Naive thymus-derived CD4-positive, alpha-beta T cell (primary cell): Measurements from ENCODE around the gene SMIM35. TPM values are rescaled to one million over a fixed set of nuclear protein-coding genes. Genes with fewer than 3 reads are reported as not detected.

ENCODE experiments used
- ATAC-seq: fragments of 150-1000 bp; cut with Tn5 transposase; 2 replicates; pipeline ENCODE4 v1.10.0; 2021; ENCODE audit warnings: mild to moderate bottlenecking, moderate library complexity
- CTCF ChIA-PET: fragments of 350-600 bp; sonication (Branson Sonifier 250); formaldehyde crosslinking; loops from one replicate; lab custom pipeline; 2021; ENCODE audit warnings: antibody characterized with exemption; lab: Charles Lee
- POLR2A ChIA-PET: fragments of 350-600 bp; sonication (Branson Sonifier 250); formaldehyde crosslinking; loops from one replicate; lab custom pipeline; 2021; ENCODE audit warnings: antibody characterized with exemption, inconsistent platforms; lab: Charles Lee
- DNase-seq, 9 donors: peaks; one replicate each; pipeline versions ENCODE4 v3.0.0 to v3.0.0-alpha.2; 2020 to 2022; ENCODE audit warnings: mixed read lengths in 1 of 9
- H3K27ac ChIP-seq: one replicate; pipeline ENCODE4 v1.7.0; 2013; ENCODE audit warnings: mild to moderate bottlenecking, low read depth, low read length, moderate library complexity
- H3K27me3 ChIP-seq, 2 donors: one replicate each; pipeline ENCODE4 v1.7.0; 2013; ENCODE audit warnings: low read length in 2 of 2, mild to moderate bottlenecking in 2 of 2, moderate library complexity in 2 of 2; ENCODE audit not compliant: control insufficient read depth in 2 of 2, insufficient read depth in 2 of 2
- H3K36me3 ChIP-seq, 3 experiments: 1 replicate in 2 of 3; 2 replicates in 1 of 3; pipeline ENCODE4 v1.7.0; 2013; ENCODE audit warnings: low read length in 3 of 3, mild to moderate bottlenecking in 3 of 3, moderate library complexity in 1 of 3; ENCODE audit not compliant: insufficient read depth in 3 of 3, control insufficient read depth in 2 of 3
- H3K4me1 ChIP-seq, 2 donors: one replicate each; pipeline ENCODE4 v1.7.0; 2013; ENCODE audit warnings: low read length in 2 of 2, mild to moderate bottlenecking in 2 of 2, moderate library complexity in 1 of 2; ENCODE audit not compliant: control insufficient read depth in 2 of 2, insufficient read depth in 2 of 2
- H3K4me3 ChIP-seq: 2 replicates; pipeline ENCODE4 v1.7.0; 2013; ENCODE audit warnings: mild to moderate bottlenecking, low read length
- H3K9me3 ChIP-seq, 3 experiments: 1 replicate in 2 of 3; 2 replicates in 1 of 3; pipeline ENCODE4 v1.7.0; 2013; ENCODE audit warnings: low read length in 3 of 3; ENCODE audit not compliant: control insufficient read depth in 2 of 3
- H3K27ac Mint-ChIP-seq, 9 donors: one replicate each; pipeline ENCODE4 v1.8.0; 2020 to 2022; ENCODE audit warnings: mixed read lengths in 9 of 9, mild to moderate bottlenecking in 8 of 9, moderate library complexity in 5 of 9, inconsistent platforms in 2 of 9
- H3K27me3 Mint-ChIP-seq, 5 donors: one replicate each; pipeline ENCODE4 v1.8.0; 2021 to 2022; ENCODE audit warnings: mixed read lengths in 5 of 5, mild to moderate bottlenecking in 1 of 5
- H3K36me3 Mint-ChIP-seq, 5 donors: one replicate each; pipeline ENCODE4 v1.8.0; 2020 to 2022; ENCODE audit warnings: mixed read lengths in 5 of 5, mild to moderate bottlenecking in 3 of 5, inconsistent platforms in 1 of 5
- H3K4me1 Mint-ChIP-seq, 7 donors: one replicate each; pipeline ENCODE4 v1.8.0; 2020 to 2022; ENCODE audit warnings: mixed read lengths in 7 of 7, mild to moderate bottlenecking in 3 of 7, inconsistent platforms in 1 of 7
- H3K4me3 Mint-ChIP-seq, 10 donors: one replicate each; pipeline ENCODE4 v1.8.0; 2020 to 2022; ENCODE audit warnings: mild to moderate bottlenecking in 10 of 10, mixed read lengths in 10 of 10, moderate library complexity in 6 of 10, inconsistent platforms in 2 of 10
- H3K9me3 Mint-ChIP-seq, 11 donors: one replicate each; pipeline ENCODE4 v1.8.0; 2020 to 2022; ENCODE audit warnings: mixed read lengths in 11 of 11, mild to moderate bottlenecking in 4 of 11, inconsistent platforms in 1 of 11, moderate library complexity in 1 of 11
- intact Hi-C, 2 donors: fragments of 100-400 bp; cut with micrococcal nuclease; formaldehyde crosslinking; loops; one replicate each; pipeline ENCODE4 v1.15.1; 2023
- polyA plus RNA-seq, 2 donors: library from polyadenylated mRNA; unstranded; fragments of 300-500 nt; fragmentation: Illumina TruSeq; gene quantifications; one replicate each; pipeline ENCODE4 v1.2.3, GENCODE V29; 2021
- total RNA-seq, 6 experiments: library from RNA in 5 of 6; stranded (reverse) in 5 of 6; gene quantifications; 1 replicate in 5 of 6; 2 replicates in 1 of 6; pipeline ENCODE4 v1.2.3 and lab custom pipeline; 2021 to 2026

The SMIM35 gene
- total and polyA plus RNA-seq, 7 experiments from 2014 or later, result 0.11 to 0.60 (median 0.28) TPM; not detected in 3

- peaks cover 0 to 26% (median 0%) of the 10 kb centered on the region in 5 donors for H3K36me3 Mint-ChIP-seq
- Histone ChIP-seq H3K4me3 (no peak overlapping the region), H3K9me3 (no peaks in the 10 kb centered on the region), H3K27ac (no peak overlapping the region), H3K36me3 (no peaks in the 10 kb centered on the region), H3K4me1 (peaks cover 0 to 7% of the 10 kb centered on the region in 2 donors), H3K27me3 (no peaks in the 10 kb centered on the region)
- peaks cover 0 to 4% (median 0%) of the 10 kb centered on the region in 5 donors for H3K27me3 Mint-ChIP-seq
- ATAC-seq, result no peak
- POLR2A ChIA-PET, result no interaction called here
- H3K4me3 Mint-ChIP-seq, result peak overlapping the region in 1 of 10 donors; percentile 24
- peaks cover 11 to 29% (median 21%) of the 10 kb centered on the region in 7 donors for H3K4me1 Mint-ChIP-seq
- no peak for DNase-seq
- CTCF ChIA-PET, result interaction anchor here (0.8 to 1.1 kb wide), 3 partner anchors 13 to 77 kb away, joined by 3 to 5 read pairs (median 4); no protein-coding TSS in a partner anchor
- peaks cover 0 to 19% (median 0%) of the 10 kb centered on the region in 11 donors for H3K9me3 Mint-ChIP-seq
- intact Hi-C loops, result loop anchor here in 1 of 2 donors (1.0 to 2.0 kb wide), 3 partner anchors 20 to 78 kb away; no protein-coding TSS in a partner anchor
- H3K27ac Mint-ChIP-seq, result peak overlapping the region in 2 of 9 donors; percentile 7 to 74
Observed at GRCh38 chr11:118028626-118029025, 58.1 kb downstream of the SMIM35 start.

- H3K9me3 ChIP-seq, result no peaks in the 10 kb centered on the region
- DNase-seq, result no peak
- Mint-ChIP-seq H3K27ac (no peak overlapping the region), H3K4me3 (no peak overlapping the region), H3K27me3 (peaks cover 0 to 4% (median 0%) of the 10 kb centered on the region in 5 donors), H3K36me3 (peaks cover 0 to 23% (median 0%) of the 10 kb centered on the region in 5 donors), H3K4me1 (peaks cover 7 to 29% (median 21%) of the 10 kb centered on the region in 7 donors), H3K9me3 (peaks cover 0 to 22% (median 0%) of the 10 kb centered on the region in 11 donors)
- no peak for ATAC-seq
- ChIA-PET POLR2A (interaction anchor here (0.8 kb wide), 1 partner anchor 23 kb away, joined by 3 read pairs; no protein-coding TSS in a partner anchor), CTCF (interaction anchor here (1.2 kb wide), 1 partner anchor 25 kb away, joined by 5 read pairs; no protein-coding TSS in a partner anchor)
- intact Hi-C loops, result loop anchor here in 1 of 2 donors (2.0 kb wide), 1 partner anchor 19 kb away; no protein-coding TSS in a partner anchor
- H3K4me1 ChIP-seq, result peaks cover 0 to 3% of the 10 kb centered on the region in 2 donors
- no peak overlapping the region for H3K27ac ChIP-seq
- H3K36me3 ChIP-seq, result no peaks in the 10 kb centered on the region
- H3K27me3 ChIP-seq, result no peaks in the 10 kb centered on the region
- H3K4me3 ChIP-seq, result no peak overlapping the region
Observed at GRCh38 chr11:118027694-118028093, 59.1 kb downstream of the SMIM35 start.

GRCh38 chr11:118021146-118021545 lies 65.6 kb downstream of the SMIM35 start:
- intact Hi-C loops, result loop anchor here in 1 of 2 donors (5.0 kb wide), 1 partner anchor 34 kb away; the partner anchor contains the start of gene IL10RA
- no peak overlapping the region for H3K27ac Mint-ChIP-seq
- POLR2A ChIA-PET, result interaction anchor here (0.9 to 1.7 kb wide), 4 partner anchors 10 to 27 kb away, joined by 5 to 6 read pairs (median 6); no protein-coding TSS in a partner anchor
- Histone ChIP-seq H3K36me3 (no peaks in the 10 kb centered on the region), H3K4me1 (peaks cover 7 to 13% of the 10 kb centered on the region in 2 donors), H3K27ac (no peak overlapping the region), H3K27me3 (no peaks in the 10 kb centered on the region), H3K4me3 (no peak overlapping the region), H3K9me3 (peaks cover 0 to 23% (median 2%) of the 10 kb centered on the region in 3 experiments)
- ATAC-seq, result no peak
- peaks cover 0 to 4% (median 0%) of the 10 kb centered on the region in 5 donors for H3K27me3 Mint-ChIP-seq
- CTCF ChIA-PET, result interaction anchor here (0.6 to 1.5 kb wide), 5 partner anchors 11 to 70 kb away, joined by 3 to 4 read pairs (median 3); no protein-coding TSS in a partner anchor
- peaks cover 0 to 39% (median 22%) of the 10 kb centered on the region in 11 donors for H3K9me3 Mint-ChIP-seq
- peaks cover 3 to 53% (median 10%) of the 10 kb centered on the region in 5 donors for H3K36me3 Mint-ChIP-seq
- DNase-seq, result no peak
- H3K4me3 Mint-ChIP-seq, result no peak overlapping the region
- peaks cover 8 to 12% (median 11%) of the 10 kb centered on the region in 7 donors for H3K4me1 Mint-ChIP-seq

- peaks cover 25 to 40% of the 10 kb centered on the region in 2 donors for H3K4me1 ChIP-seq
- H3K4me3 ChIP-seq, result no peak overlapping the region
- Mint-ChIP-seq H3K4me3 (no peak overlapping the region), H3K27me3 (peaks cover 0 to 4% (median 0%) of the 10 kb centered on the region in 5 donors), H3K4me1 (peaks cover 31 to 37% (median 34%) of the 10 kb centered on the region in 7 donors), H3K9me3 (peaks cover 0 to 39% (median 22%) of the 10 kb centered on the region in 11 donors), H3K27ac (no peak overlapping the region), H3K36me3 (peaks cover 3 to 62% (median 10%) of the 10 kb centered on the region in 5 donors)
- CTCF ChIA-PET, result no interaction called here
- H3K36me3 ChIP-seq, result no peaks in the 10 kb centered on the region
- POLR2A ChIA-PET, result interaction anchor here (1.1 kb wide), 1 partner anchor 11 kb away, joined by 3 read pairs; no protein-coding TSS in a partner anchor
- no peak for DNase-seq
- no peak for ATAC-seq
- H3K27ac ChIP-seq, result no peak overlapping the region
- no peaks in the 10 kb centered on the region for H3K27me3 ChIP-seq
- intact Hi-C loops, result no loop called here
- peaks cover 0 to 23% (median 2%) of the 10 kb centered on the region in 3 experiments for H3K9me3 ChIP-seq
Observed at GRCh38 chr11:118018401-118018800, 68.4 kb downstream of the SMIM35 start.

GRCh38 chr11:118017631-118018315 lies 69.0 kb downstream of the SMIM35 start:
- Histone ChIP-seq H3K27me3 (no peaks in the 10 kb centered on the region), H3K4me3 (no peak overlapping the region), H3K36me3 (no peaks in the 10 kb centered on the region), H3K4me1 (peaks cover 25 to 46% of the 10 kb centered on the region in 2 donors), H3K9me3 (peaks cover 0 to 23% (median 2%) of the 10 kb centered on the region in 3 experiments), H3K27ac (no peak overlapping the region)
- Mint-ChIP-seq H3K4me1 (peaks cover 31 to 43% (median 37%) of the 10 kb centered on the region in 7 donors), H3K27me3 (peaks cover 0 to 4% (median 0%) of the 10 kb centered on the region in 5 donors), H3K4me3 (no peak overlapping the region), H3K9me3 (peaks cover 0 to 39% (median 22%) of the 10 kb centered on the region in 11 donors), H3K36me3 (peaks cover 3 to 62% (median 10%) of the 10 kb centered on the region in 5 donors), H3K27ac (peak overlapping the region in 2 of 9 donors; percentile 10 to 31)
- ChIA-PET CTCF (no interaction called here), POLR2A (no interaction called here)
- intact Hi-C loops, result loop anchor here in 1 of 2 donors (2.0 kb wide), 1 partner anchor 17 kb away; no protein-coding TSS in a partner anchor
- ATAC-seq, result no peak
- DNase-seq, result no peak

- peaks cover 0 to 23% (median 2%) of the 10 kb centered on the region in 3 experiments for H3K9me3 ChIP-seq
- H3K9me3 Mint-ChIP-seq, result peaks cover 0 to 39% (median 22%) of the 10 kb centered on the region in 11 donors
- CTCF ChIA-PET, result no interaction called here
- H3K27me3 Mint-ChIP-seq, result peaks cover 0 to 4% (median 0%) of the 10 kb centered on the region in 5 donors
- H3K36me3 Mint-ChIP-seq, result peaks cover 3 to 59% (median 10%) of the 10 kb centered on the region in 5 donors
- peaks cover 30 to 52% of the 10 kb centered on the region in 2 donors for H3K4me1 ChIP-seq
- peaks cover 36 to 50% (median 42%) of the 10 kb centered on the region in 7 donors for H3K4me1 Mint-ChIP-seq
- H3K27me3 ChIP-seq, result no peaks in the 10 kb centered on the region
- DNase-seq (no peak), ATAC-seq (no peak)
- no peak overlapping the region for H3K4me3 Mint-ChIP-seq
- intact Hi-C loops, result loop anchor here in 1 of 2 donors (2.0 kb wide), 1 partner anchor 16 kb away; no protein-coding TSS in a partner anchor
- no peak overlapping the region for H3K27ac ChIP-seq
- peak overlapping the region in 1 of 9 donors; percentile 31 for H3K27ac Mint-ChIP-seq
- POLR2A ChIA-PET, result interaction anchor here (1.8 kb wide), 1 partner anchor 20 kb away, joined by 7 read pairs; no protein-coding TSS in a partner anchor
- no peak overlapping the region for H3K4me3 ChIP-seq
- no peaks in the 10 kb centered on the region for H3K36me3 ChIP-seq
Observed at GRCh38 chr11:118017111-118017510, 69.7 kb downstream of the SMIM35 start.
